ENCODE data around the gene CACNA1A.

DNA sequence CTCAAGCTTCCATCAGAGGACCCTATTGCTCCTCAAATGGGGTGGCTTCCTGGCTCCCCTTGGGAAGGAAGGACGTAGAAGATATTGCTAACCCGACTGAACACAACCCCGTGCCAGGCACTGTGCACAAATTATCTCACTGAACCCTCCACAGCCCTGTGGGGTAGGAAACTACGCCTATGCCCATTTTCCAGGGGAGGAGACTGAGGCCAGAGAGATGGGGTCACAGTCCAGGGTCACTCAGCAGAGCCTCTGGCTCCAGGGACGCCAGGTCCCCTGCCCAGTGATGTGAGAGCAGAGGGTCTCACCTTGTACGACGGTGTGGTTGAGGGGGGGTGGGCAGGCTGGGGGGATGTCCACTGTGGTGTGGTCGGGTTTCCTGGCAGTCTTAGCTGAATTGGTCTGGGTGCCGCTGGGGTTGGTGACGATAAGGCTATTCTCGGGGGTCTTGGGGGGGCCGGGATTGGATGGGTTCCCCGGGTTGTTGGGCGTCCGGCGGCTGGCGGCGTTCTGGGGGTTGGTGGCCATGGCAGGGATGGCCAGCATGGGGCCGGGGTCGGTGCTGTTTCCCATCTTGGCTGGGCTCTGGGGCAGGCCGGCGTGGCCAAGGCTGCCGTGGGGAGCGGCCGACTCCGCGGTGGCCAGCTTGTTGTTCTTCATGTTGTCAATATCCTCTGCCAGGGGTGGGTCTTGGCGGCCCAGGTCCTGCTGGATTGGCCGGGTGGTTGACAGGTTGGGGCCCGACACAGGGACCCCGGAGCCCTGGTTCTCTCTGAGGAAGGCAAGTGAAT lies 219.9 kb downstream of the CACNA1A start:
- TF ChIP-seq, protein P1, sequence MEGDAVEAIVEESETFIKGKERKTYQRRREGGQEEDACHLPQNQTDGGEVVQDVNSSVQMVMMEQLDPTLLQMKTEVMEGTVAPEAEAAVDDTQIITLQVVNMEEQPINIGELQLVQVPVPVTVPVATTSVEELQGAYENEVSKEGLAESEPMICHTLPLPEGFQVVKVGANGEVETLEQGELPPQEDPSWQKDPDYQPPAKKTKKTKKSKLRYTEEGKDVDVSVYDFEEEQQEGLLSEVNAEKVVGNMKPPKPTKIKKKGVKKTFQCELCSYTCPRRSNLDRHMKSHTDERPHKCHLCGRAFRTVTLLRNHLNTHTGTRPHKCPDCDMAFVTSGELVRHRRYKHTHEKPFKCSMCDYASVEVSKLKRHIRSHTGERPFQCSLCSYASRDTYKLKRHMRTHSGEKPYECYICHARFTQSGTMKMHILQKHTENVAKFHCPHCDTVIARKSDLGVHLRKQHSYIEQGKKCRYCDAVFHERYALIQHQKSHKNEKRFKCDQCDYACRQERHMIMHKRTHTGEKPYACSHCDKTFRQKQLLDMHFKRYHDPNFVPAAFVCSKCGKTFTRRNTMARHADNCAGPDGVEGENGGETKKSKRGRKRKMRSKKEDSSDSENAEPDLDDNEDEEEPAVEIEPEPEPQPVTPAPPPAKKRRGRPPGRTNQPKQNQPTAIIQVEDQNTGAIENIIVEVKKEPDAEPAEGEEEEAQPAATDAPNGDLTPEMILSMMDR (tag by site-specific recombination; IDR thresholded peaks at IDR 0.05), result no peak
- no peak for TF ChIP-seq ZNF585B (tag by site-specific recombination; IDR thresholded peaks at IDR 0.05)
- TF ChIP-seq, protein P2, sequence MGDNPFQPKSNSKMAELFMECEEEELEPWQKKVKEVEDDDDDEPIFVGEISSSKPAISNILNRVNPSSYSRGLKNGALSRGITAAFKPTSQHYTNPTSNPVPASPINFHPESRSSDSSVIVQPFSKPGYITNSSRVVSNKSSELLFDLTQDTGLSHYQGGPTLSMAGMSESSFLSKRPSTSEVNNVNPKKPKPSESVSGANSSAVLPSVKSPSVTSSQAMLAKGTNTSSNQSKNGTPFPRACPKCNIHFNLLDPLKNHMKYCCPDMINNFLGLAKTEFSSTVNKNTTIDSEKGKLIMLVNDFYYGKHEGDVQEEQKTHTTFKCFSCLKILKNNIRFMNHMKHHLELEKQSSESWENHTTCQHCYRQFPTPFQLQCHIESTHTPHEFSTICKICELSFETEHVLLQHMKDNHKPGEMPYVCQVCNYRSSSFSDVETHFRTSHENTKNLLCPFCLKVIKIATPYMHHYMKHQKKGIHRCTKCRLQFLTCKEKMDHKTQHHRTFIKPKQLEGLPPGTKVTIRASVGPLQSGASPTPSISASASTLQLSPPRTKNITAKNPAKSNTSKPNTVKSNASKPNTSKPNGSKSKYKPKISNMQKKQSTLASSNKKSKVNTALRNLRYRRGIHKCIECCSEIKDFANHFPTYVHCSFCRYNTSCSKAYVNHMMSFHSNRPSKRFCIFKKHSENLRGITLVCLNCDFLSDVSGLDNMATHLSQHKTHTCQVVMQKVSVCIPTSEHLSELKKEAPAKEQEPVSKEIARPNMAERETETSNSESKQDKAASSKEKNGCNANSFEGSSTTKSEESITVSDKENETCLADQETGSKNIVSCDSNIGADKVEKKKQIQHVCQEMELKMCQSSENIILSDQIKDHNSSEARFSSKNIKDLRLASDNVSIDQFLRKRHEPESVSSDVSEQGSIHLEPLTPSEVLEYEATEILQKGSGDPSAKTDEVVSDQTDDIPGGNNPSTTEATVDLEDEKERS (tag by site-specific recombination; IDR thresholded peaks at IDR 0.05), result no peak
- TF ChIP-seq, protein P3, sequence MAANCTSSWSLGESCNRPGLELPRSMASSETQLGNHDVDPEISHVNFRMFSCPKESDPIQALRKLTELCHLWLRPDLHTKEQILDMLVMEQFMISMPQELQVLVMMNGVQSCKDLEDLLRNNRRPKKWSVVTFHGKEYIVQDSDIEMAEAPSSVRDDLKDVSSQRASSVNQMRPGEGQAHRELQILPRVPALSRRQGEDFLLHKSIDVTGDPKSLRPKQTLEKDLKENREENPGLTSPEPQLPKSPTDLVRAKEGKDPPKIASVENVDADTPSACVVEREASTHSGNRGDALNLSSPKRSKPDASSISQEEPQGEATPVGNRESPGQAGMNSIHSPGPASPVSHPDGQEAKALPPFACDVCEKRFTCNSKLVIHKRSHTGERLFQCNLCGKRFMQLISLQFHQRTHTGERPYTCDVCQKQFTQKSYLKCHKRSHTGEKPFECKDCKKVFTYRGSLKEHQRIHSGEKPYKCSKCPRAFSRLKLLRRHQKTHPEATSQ (tag by site-specific recombination; IDR thresholded peaks at IDR 0.05), result no peak
- no peak for TF ChIP-seq ZSCAN30 (tag by site-specific recombination; IDR thresholded peaks at IDR 0.05)
- no peak for TF ChIP-seq HOXA7 (CRISPR knock-in tag; IDR thresholded peaks at IDR 0.05; ENCODE audit: borderline replicate concordance)
- no peak for TF ChIP-seq PRDM1 (tag by site-specific recombination; IDR thresholded peaks at IDR 0.05)
- no peak for TF ChIP-seq YY1 (tag by site-specific recombination; IDR thresholded peaks at IDR 0.05)

Measured in HEK293 (cell line).